Activated CD4-positive, alpha-beta T cell treated with anti-CD3 and anti-CD28 coated beads for 1 hour (primary cell): ENCODE measurements around the gene FAM83D.

Experiments
- DNase-seq: peaks from one replicate; pipeline ENCODE4 v3.0.0-alpha.2; 2020

Gene FAM83D

GRCh38 chr20:38926142-38926933 is at the start of gene FAM83D:
Gene FAM83D, plus strand, starts transcription at chr20:38926417. Its CDS starts 26 bp downstream, at chr20:38926443.
- peak; percentile 88 for DNase-seq

GRCh38 chr20:38877483-38877882 is 48.7 kb upstream of the FAM83D start:
- DNase-seq = no peak

- DNase-seq = no peak
Measured at GRCh38 chr20:38878866-38879265, 47.4 kb upstream of the FAM83D start.

GRCh38 chr20:38880952-38881735 is 45.1 kb upstream of the FAM83D start:
- no peak for DNase-seq

GRCh38 chr20:38881806-38882440 is 44.3 kb upstream of the FAM83D start:
- DNase-seq = no peak

GRCh38 chr20:38882600-38882999 is 43.6 kb upstream of the FAM83D start:
- no peak for DNase-seq

GRCh38 chr20:38883081-38883980 is 42.9 kb upstream of the FAM83D start:
- DNase-seq = no peak

- DNase-seq = no peak
Measured at GRCh38 chr20:38883981-38884733, 42.1 kb upstream of the FAM83D start.

GRCh38 chr20:38885357-38885756 is 40.9 kb upstream of the FAM83D start:
- no peak for DNase-seq

GRCh38 chr20:38888059-38888831 is 38.0 kb upstream of the FAM83D start:
- no peak for DNase-seq

GRCh38 chr20:38889050-38889449 is 37.2 kb upstream of the FAM83D start:
- DNase-seq = no peak

GRCh38 chr20:38889792-38890496 is 36.3 kb upstream of the FAM83D start:
- DNase-seq = no peak

GRCh38 chr20:38890497-38890818 is 35.8 kb upstream of the FAM83D start:
- no peak for DNase-seq

GRCh38 chr20:38892091-38892981 is 33.9 kb upstream of the FAM83D start:
- DNase-seq = no peak

- DNase-seq = no peak
Measured at GRCh38 chr20:38893056-38893564, 33.1 kb upstream of the FAM83D start.

- peak; percentile 74 for DNase-seq
Measured at GRCh38 chr20:38893565-38894090, 32.6 kb upstream of the FAM83D start.

GRCh38 chr20:38894091-38894847 is 31.9 kb upstream of the FAM83D start:
- no peak for DNase-seq
